ENCODE measurements around the gene ARID4B.

DNA sequence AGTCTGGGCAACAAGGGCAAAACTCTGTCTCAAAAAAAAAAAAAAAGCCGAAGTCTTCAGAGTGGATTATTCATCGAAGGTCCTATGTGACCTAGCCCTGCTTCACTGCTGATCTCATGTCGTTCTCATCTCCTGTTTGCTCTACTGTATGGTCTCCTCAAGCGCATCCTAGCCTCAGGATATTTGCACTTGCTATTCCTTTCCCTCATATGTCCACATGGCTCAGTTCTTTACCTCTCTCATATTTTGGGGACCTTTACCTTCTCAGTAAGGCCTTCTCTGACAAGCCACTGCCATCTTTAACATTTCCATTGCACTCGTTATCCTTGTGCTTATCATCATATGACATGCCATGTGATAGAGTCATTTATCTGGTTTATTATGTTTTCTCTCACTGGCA lies 41.8 kb upstream of the ARID4B start:
- no peak for TF ChIP-seq CTCF (conservative IDR thresholded peaks at IDR 0.05; ENCODE audit: low read length)
- TF ChIP-seq EZH2phosphoT487 (IDR thresholded peaks at IDR 0.05; ENCODE audit: borderline replicate concordance, low read depth, low read length): no peak
